ENCODE measurements around the gene COQ5. TPM values are rescaled to one million over a fixed set of nuclear protein-coding genes. Genes with fewer than 3 reads are reported as not detected.

COQ5 gene
- polyA plus RNA-seq, 1 donor (not counting 4 experiments of a cell fraction or from before 2014, with no cell fraction given), result 38.7 TPM

DNA sequence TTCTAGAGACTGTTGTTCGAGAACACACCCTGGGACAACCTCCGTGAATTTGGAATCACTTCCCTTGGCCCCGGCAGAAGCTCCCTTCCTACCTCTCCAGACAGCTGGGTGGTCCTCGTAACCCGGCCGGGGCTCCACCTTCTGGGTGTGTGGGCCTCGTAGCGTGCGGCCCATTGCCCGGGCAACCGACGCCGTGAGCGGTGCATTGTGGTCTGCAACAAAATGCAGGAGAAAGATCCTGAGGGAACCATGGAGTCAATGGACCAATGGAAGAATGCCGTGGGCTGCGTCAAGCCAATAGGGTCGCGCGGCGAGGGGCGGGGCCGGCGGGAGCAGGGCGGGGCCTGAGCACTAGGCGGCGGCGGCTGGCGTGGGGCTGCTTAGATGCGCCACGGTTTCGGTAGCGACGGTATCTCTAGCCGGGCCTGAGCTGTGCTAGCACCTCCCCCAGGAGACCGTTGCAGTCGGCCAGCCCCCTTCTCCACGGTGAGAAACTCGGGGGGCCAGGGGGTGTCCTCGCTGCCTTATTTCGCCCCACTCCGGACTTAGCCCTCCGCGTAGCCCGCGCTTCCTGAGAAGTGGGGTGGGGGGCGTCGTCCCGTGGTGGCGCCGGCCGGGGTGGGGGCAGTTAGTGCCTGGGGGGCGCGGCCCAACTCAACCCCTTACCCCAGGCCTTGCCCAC is 33.1 kb downstream of the COQ5 start, which contains the start of gene DYNLL1:
Gene DYNLL1 (plus strand): TSS at position 383 of the 682 bp plus-strand sequence. CDS start 309 bp downstream, outside the sequence.
- H3K79me2 ChIP-seq (ENCODE audit: control insufficient read depth, insufficient read depth, low read length), result peaks cover 36% of the 10 kb centered on the region
- dilution Hi-C loops (cut with MboI; ENCODE audit: extremely low pct_ligation_motif_present, low sequenced_read_pairs), result no loop called here
- no peak for TF ChIP-seq EZH2 (IDR thresholded peaks at IDR 0.05; ENCODE audit: low read length)
- TF ChIP-seq, protein P1, sequence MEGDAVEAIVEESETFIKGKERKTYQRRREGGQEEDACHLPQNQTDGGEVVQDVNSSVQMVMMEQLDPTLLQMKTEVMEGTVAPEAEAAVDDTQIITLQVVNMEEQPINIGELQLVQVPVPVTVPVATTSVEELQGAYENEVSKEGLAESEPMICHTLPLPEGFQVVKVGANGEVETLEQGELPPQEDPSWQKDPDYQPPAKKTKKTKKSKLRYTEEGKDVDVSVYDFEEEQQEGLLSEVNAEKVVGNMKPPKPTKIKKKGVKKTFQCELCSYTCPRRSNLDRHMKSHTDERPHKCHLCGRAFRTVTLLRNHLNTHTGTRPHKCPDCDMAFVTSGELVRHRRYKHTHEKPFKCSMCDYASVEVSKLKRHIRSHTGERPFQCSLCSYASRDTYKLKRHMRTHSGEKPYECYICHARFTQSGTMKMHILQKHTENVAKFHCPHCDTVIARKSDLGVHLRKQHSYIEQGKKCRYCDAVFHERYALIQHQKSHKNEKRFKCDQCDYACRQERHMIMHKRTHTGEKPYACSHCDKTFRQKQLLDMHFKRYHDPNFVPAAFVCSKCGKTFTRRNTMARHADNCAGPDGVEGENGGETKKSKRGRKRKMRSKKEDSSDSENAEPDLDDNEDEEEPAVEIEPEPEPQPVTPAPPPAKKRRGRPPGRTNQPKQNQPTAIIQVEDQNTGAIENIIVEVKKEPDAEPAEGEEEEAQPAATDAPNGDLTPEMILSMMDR (optimal IDR thresholded peaks at IDR 0.05 in 1 of 3, IDR thresholded peaks at IDR 0.05 in 1 of 3, conservative IDR thresholded peaks at IDR 0.05 in 1 of 3; ENCODE audit: extremely low read depth in 1 of 3, insufficient read depth in 2 of 3, low read length in 3 of 3), result peak in 1 of 3 experiments; percentile 1
- H3K9me1 ChIP-seq (ENCODE audit: control insufficient read depth, extremely low read depth, insufficient read depth, low read length), result no peaks in the 10 kb centered on the region
- peak within 1 kb of the TSS; percentile 86 to 99 (median 97) for H3K4me3 ChIP-seq (ENCODE audit: control insufficient read depth in 2 of 3, extremely low read depth in 1 of 3, insufficient read depth in 2 of 3, low read depth in 1 of 3, low read length in 3 of 3)
- H3K27ac ChIP-seq (ENCODE audit: control insufficient read depth, insufficient read depth, low read length), result peak within 1 kb of the TSS; percentile 71
- peak within 1 kb of the TSS; percentile 85 for H2AFZ ChIP-seq (ENCODE audit: control insufficient read depth, low read length)
- peak within 1 kb of the TSS; percentile 85 for H3K9ac ChIP-seq (ENCODE audit: control insufficient read depth, extremely low read depth, insufficient read depth, low read length)
- peak within 1 kb of the TSS; percentile 96 for H3K4me2 ChIP-seq (ENCODE audit: control insufficient read depth, extremely low read depth, insufficient read depth, low read depth, low read length)
- peaks cover 7 to 16% of the 10 kb centered on the region in 2 experiments for H3K36me3 ChIP-seq (ENCODE audit: control insufficient read depth in 2 of 2, extremely low read depth in 1 of 2, insufficient read depth in 2 of 2, low read length in 2 of 2)
- DNase-seq (ENCODE audit: low read depth, low spot score), result peak; percentile 84
- FAIRE-seq, result peak; percentile 71
- H3K9me3 ChIP-seq (ENCODE audit: control insufficient read depth, low read depth, low read length), result no peaks in the 10 kb centered on the region
- peaks cover 19% of the 10 kb centered on the region for H4K20me1 ChIP-seq (ENCODE audit: control insufficient read depth, extremely low read depth, insufficient read depth, low read length)
- H3K27me3 ChIP-seq (ENCODE audit: control insufficient read depth, extremely low read depth, insufficient read depth, low read length), result no peaks in the 10 kb centered on the region
- H3K4me1 ChIP-seq (ENCODE audit: control insufficient read depth, extremely low read depth, insufficient read depth, low read length), result peaks cover 12% of the 10 kb centered on the region

DNA sequence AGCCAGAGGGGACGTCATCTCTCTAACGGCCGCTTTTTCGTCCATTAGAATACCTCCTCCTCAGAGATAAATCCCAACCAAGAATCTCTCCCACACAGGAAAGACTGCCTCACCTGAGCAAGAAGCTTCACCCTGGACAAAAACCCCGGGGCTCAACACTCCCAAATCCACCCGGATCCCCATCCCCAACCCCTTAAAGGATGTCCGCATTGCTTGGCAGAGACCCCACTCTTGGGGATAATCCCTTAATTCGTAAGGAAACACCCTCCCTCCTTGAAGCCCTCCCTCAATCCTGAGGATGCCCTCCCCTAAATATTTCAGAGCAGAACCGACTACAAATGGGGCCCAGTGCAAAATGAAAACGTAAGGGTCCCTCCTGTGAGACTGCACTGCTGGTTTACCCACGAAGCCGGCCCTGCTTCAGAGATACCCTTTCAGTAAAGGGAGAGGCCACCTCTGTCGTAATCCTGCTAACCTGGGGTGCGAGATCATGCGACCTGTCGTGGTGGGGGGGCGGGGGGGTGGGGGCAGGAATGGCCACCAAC is 33.7 kb downstream of the COQ5 start:
- H3K9me1 ChIP-seq (ENCODE audit: control insufficient read depth, extremely low read depth, insufficient read depth, low read length), result no peaks in the 10 kb centered on the region

More for the DNA sequence above, 33.7 kb downstream of the COQ5 start:
- H3K4me3 ChIP-seq (ENCODE audit: control insufficient read depth in 2 of 3, extremely low read depth in 1 of 3, insufficient read depth in 2 of 3, low read depth in 1 of 3, low read length in 3 of 3), result peak overlapping the region; percentile 80 to 99 (median 86)
- H3K4me1 ChIP-seq (ENCODE audit: control insufficient read depth, extremely low read depth, insufficient read depth, low read length), result peaks cover 12% of the 10 kb centered on the region
- peak overlapping the region; percentile 71 for H3K27ac ChIP-seq (ENCODE audit: control insufficient read depth, insufficient read depth, low read length)
- peak overlapping the region; percentile 75 for H3K9ac ChIP-seq (ENCODE audit: control insufficient read depth, extremely low read depth, insufficient read depth, low read length)
- peak overlapping the region; percentile 85 for H2AFZ ChIP-seq (ENCODE audit: control insufficient read depth, low read length)
- DNase-seq (ENCODE audit: low read depth, low spot score), result no peak
- peaks cover 19% of the 10 kb centered on the region for H4K20me1 ChIP-seq (ENCODE audit: control insufficient read depth, extremely low read depth, insufficient read depth, low read length)
- TF ChIP-seq, protein P1 (optimal IDR thresholded peaks at IDR 0.05 in 1 of 3, IDR thresholded peaks at IDR 0.05 in 1 of 3, conservative IDR thresholded peaks at IDR 0.05 in 1 of 3; ENCODE audit: extremely low read depth in 1 of 3, insufficient read depth in 2 of 3, low read length in 3 of 3), result no peak
- no peak for TF ChIP-seq EZH2 (IDR thresholded peaks at IDR 0.05; ENCODE audit: low read length)
- H3K36me3 ChIP-seq (ENCODE audit: control insufficient read depth in 2 of 2, extremely low read depth in 1 of 2, insufficient read depth in 2 of 2, low read length in 2 of 2), result peaks cover 8 to 16% of the 10 kb centered on the region in 2 experiments
- H3K4me2 ChIP-seq (ENCODE audit: control insufficient read depth, extremely low read depth, insufficient read depth, low read depth, low read length), result peak overlapping the region; percentile 96
- no peaks in the 10 kb centered on the region for H3K9me3 ChIP-seq (ENCODE audit: control insufficient read depth, low read depth, low read length)
- peaks cover 36% of the 10 kb centered on the region for H3K79me2 ChIP-seq (ENCODE audit: control insufficient read depth, insufficient read depth, low read length)
- H3K27me3 ChIP-seq (ENCODE audit: control insufficient read depth, extremely low read depth, insufficient read depth, low read length), result no peaks in the 10 kb centered on the region
- no peak for FAIRE-seq
- dilution Hi-C loops (cut with MboI; ENCODE audit: extremely low pct_ligation_motif_present, low sequenced_read_pairs), result no loop called here
